Natural killer cell (primary cell): ENCODE results near the gene CHID1. TPM values are rescaled to one million over a fixed set of nuclear protein-coding genes. Genes with fewer than 3 reads are reported as not detected.

Source experiments
- ATAC-seq, 3 donors: fragments of 150-1000 bp in 2 of 3; fragments of 200-7000 bp in 1 of 3; cut with Tn5 transposase; 1 replicate in 1 of 3; 2 replicates in 2 of 3; pipeline ENCODE4 v1.10.0; 2021; ENCODE audit warnings: mild to moderate bottlenecking in 2 of 3, moderate library complexity in 2 of 3
- DNase-seq, 2 donors: peaks; one replicate each; pipeline versions ENCODE4 v3.0.0 to v3.0.0-alpha.2; 2013 to 2021; ENCODE audit warnings: mixed read lengths in 1 of 2
- H3K27ac ChIP-seq: one replicate; pipeline ENCODE4 v1.5.1; 2013; ENCODE audit warnings: mild to moderate bottlenecking, low read length
- H3K27me3 ChIP-seq: one replicate; pipeline ENCODE4 v1.6.1; 2013; ENCODE audit warnings: low read length; ENCODE audit not compliant: control insufficient read depth, insufficient read depth
- H3K36me3 ChIP-seq: one replicate; pipeline ENCODE4 v1.6.1; 2013; ENCODE audit warnings: low read length; ENCODE audit not compliant: control insufficient read depth, insufficient read depth
- H3K4me1 ChIP-seq: one replicate; pipeline ENCODE4 v1.6.1; 2013; ENCODE audit warnings: low read length; ENCODE audit not compliant: control insufficient read depth, insufficient read depth
- H3K4me3 ChIP-seq: one replicate; pipeline ENCODE4 v1.5.1; 2013; ENCODE audit warnings: low read length
- H3K9me3 ChIP-seq: one replicate; pipeline ENCODE4 v1.6.1; 2013; ENCODE audit warnings: low read length; ENCODE audit not compliant: control insufficient read depth, insufficient read depth
- H3K27ac Mint-ChIP-seq, 2 donors: one replicate each; pipeline ENCODE4 v1.8.0; 2022; ENCODE audit warnings: mild to moderate bottlenecking in 2 of 2, mixed read lengths in 2 of 2, moderate library complexity in 1 of 2
- H3K27me3 Mint-ChIP-seq, 2 donors: one replicate each; pipeline ENCODE4 v1.8.0; 2022; ENCODE audit warnings: low read depth in 2 of 2, mixed read lengths in 2 of 2
- H3K36me3 Mint-ChIP-seq: one replicate; pipeline ENCODE4 v1.8.0; 2022; ENCODE audit warnings: mixed read lengths
- H3K4me1 Mint-ChIP-seq, 2 donors: one replicate each; pipeline ENCODE4 v1.8.0; 2022; ENCODE audit warnings: mixed read lengths in 2 of 2
- H3K4me3 Mint-ChIP-seq: one replicate; pipeline ENCODE4 v1.8.0; 2022; ENCODE audit warnings: mild to moderate bottlenecking, moderate library complexity, mixed read lengths
- H3K9me3 Mint-ChIP-seq, 2 donors: one replicate each; pipeline ENCODE4 v1.8.0; 2022; ENCODE audit warnings: mixed read lengths in 2 of 2
- CTCF ChIP-seq: fragments of 200-600 bp; IDR thresholded peaks from one replicate; pipeline ENCODE4 v1.8.0; 2022; ENCODE audit warnings: antibody characterized with exemption
- WGBS: methylation state at CpG from one replicate; pipeline ENCODE4 v1.1.7; 2013; ENCODE audit warnings: missing lambda C conversion rate; ENCODE audit not compliant: insufficient coverage; 5-methylcytosine and 5-hydroxymethylcytosine counted together
- intact Hi-C: fragments of 100-400 bp; cut with micrococcal nuclease; formaldehyde crosslinking; loops from one replicate; pipeline ENCODE4 v1.14.2; 2022
- total RNA-seq, 4 donors: library from RNA; stranded (reverse); fragments of 120-200 nt in 1 of 4; gene quantifications; one replicate each; pipeline versions ENCODE4 v1.2.3 to v1.2.4, GENCODE V29; 2013 to 2022

The CHID1 gene
- total RNA-seq, 3 donors from 2014 or later (not counting 1 experiment from before 2014, with no cell fraction given): 32.6 to 40.3 (median 33.2) TPM

- Mint-ChIP-seq H3K27ac (no peak overlapping the region), H3K27me3 (no peaks in the 10 kb centered on the region), H3K4me3 (no peak overlapping the region), H3K4me1 (peaks cover 36 to 41% of the 10 kb centered on the region in 2 donors), H3K36me3 (no peaks in the 10 kb centered on the region), H3K9me3 (no peaks in the 10 kb centered on the region)
- Histone ChIP-seq H3K27me3 (no peaks in the 10 kb centered on the region), H3K27ac (no peak overlapping the region), H3K36me3 (no peaks in the 10 kb centered on the region), H3K4me3 (no peak overlapping the region), H3K9me3 (no peaks in the 10 kb centered on the region), H3K4me1 (peaks cover 13% of the 10 kb centered on the region)
- WGBS: 89% methylated on average over 5 of the region's 6 CpGs
- TF ChIP-seq CTCF: no peak
- DNase-seq (no peak), ATAC-seq (no peak)
- intact Hi-C loops: no loop called here
Observed at GRCh38 chr11:934527-934926, 23.9 kb upstream of the CHID1 start.

GRCh38 chr11:933936-934335 lies 23.3 kb upstream of the CHID1 start:
- intact Hi-C loops: no loop called here
- Mint-ChIP-seq H3K27me3 (no peaks in the 10 kb centered on the region), H3K9me3 (no peaks in the 10 kb centered on the region), H3K27ac (peak overlapping the region in 1 of 2 donors; percentile 54), H3K36me3 (no peaks in the 10 kb centered on the region), H3K4me1 (peaks cover 39 to 42% of the 10 kb centered on the region in 2 donors), H3K4me3 (no peak overlapping the region)
- ATAC-seq (no peak), DNase-seq (no peak)
- no peaks in the 10 kb centered on the region for H3K27me3 ChIP-seq
- peaks cover 13% of the 10 kb centered on the region for H3K4me1 ChIP-seq
- no peak for TF ChIP-seq CTCF
- H3K27ac ChIP-seq: no peak overlapping the region
- 97% methylated on average over 7 of the region's 7 CpGs for WGBS
- H3K36me3 ChIP-seq: no peaks in the 10 kb centered on the region
- H3K4me3 ChIP-seq: no peak overlapping the region
- H3K9me3 ChIP-seq: no peaks in the 10 kb centered on the region

- H3K27me3 ChIP-seq: no peaks in the 10 kb centered on the region
- WGBS: 52% methylated on average over 14 of the region's 14 CpGs
- H3K27me3 Mint-ChIP-seq: no peaks in the 10 kb centered on the region
- no peaks in the 10 kb centered on the region for H3K9me3 Mint-ChIP-seq
- H3K4me1 Mint-ChIP-seq: peaks cover 42 to 44% of the 10 kb centered on the region in 2 donors
- peak overlapping the region in 1 of 2 donors; percentile 54 for H3K27ac Mint-ChIP-seq
- ATAC-seq (no peak), DNase-seq (no peak)
- TF ChIP-seq CTCF: no peak
- no peaks in the 10 kb centered on the region for H3K36me3 Mint-ChIP-seq
- intact Hi-C loops: no loop called here
- H3K36me3 ChIP-seq: no peaks in the 10 kb centered on the region
- H3K9me3 ChIP-seq: no peaks in the 10 kb centered on the region
- peaks cover 19% of the 10 kb centered on the region for H3K4me1 ChIP-seq
- H3K27ac ChIP-seq: no peak overlapping the region
- no peak overlapping the region for H3K4me3 ChIP-seq
- H3K4me3 Mint-ChIP-seq: no peak overlapping the region
Observed at GRCh38 chr11:933142-933851, 22.7 kb upstream of the CHID1 start.

GRCh38 chr11:932435-932834 lies 21.8 kb upstream of the CHID1 start:
- Histone ChIP-seq H3K4me3 (no peak overlapping the region), H3K36me3 (no peaks in the 10 kb centered on the region), H3K27me3 (no peaks in the 10 kb centered on the region), H3K4me1 (peaks cover 26% of the 10 kb centered on the region), H3K9me3 (no peaks in the 10 kb centered on the region), H3K27ac (no peak overlapping the region)
- WGBS: 65% methylated on average over 4 of the region's 4 CpGs
- Mint-ChIP-seq H3K4me1 (peaks cover 46 to 47% of the 10 kb centered on the region in 2 donors), H3K4me3 (peak overlapping the region; percentile 13), H3K27me3 (no peaks in the 10 kb centered on the region), H3K9me3 (no peaks in the 10 kb centered on the region), H3K27ac (no peak overlapping the region), H3K36me3 (no peaks in the 10 kb centered on the region)
- intact Hi-C loops: no loop called here
- TF ChIP-seq CTCF: no peak
- no peak for DNase-seq
- ATAC-seq: no peak
